ENCODE data around the gene OPN3.

GRCh38 chr1:241591317-241591716 is 48.9 kb downstream of the OPN3 start:
- TF ChIP-seq GATA2 (IDR thresholded peaks at IDR 0.05; ENCODE audit: low read depth, low read length) (no peak), GATA3 (IDR thresholded peaks at IDR 0.05; ENCODE audit: low read depth, low read length) (no peak)

All from SH-SY5Y (cell line).